ENCODE results near the gene ALKBH5. TPM values are rescaled to one million over a fixed set of nuclear protein-coding genes. Genes with fewer than 3 reads are reported as not detected.

The ALKBH5 gene
- total and polyA plus RNA-seq, 9 of the 15 experiments (the other 6 are each of a cell fraction or from before 2014, with no cell fraction given): 11.4 to 70.0 (median 47.4) TPM

GRCh38 chr17:18146259-18146658 is 37.4 kb upstream of the ALKBH5 start:
- Histone ChIP-seq H3K79me2 (ENCODE audit: control insufficient read depth, insufficient read depth, low read length) (no peaks in the 10 kb centered on the region), H3K36me3 (ENCODE audit: control insufficient read depth, insufficient read depth, low read length) (no peaks in the 10 kb centered on the region), H2AFZ (ENCODE audit: low read depth, low read length) (no peak overlapping the region), H3K9me3 (replicated peaks; ENCODE audit: control insufficient read depth, insufficient read depth, low read depth, low read length) (no peaks in the 10 kb centered on the region), H4K20me1 (replicated peaks; ENCODE audit: control insufficient read depth, insufficient read depth, low read length) (0 out of 2 replicates have a peak, but pooled peaks cover 4% of the 10 kb centered on the region), H3K4me1 (replicated peaks in 1 of 2; ENCODE audit: control insufficient read depth in 2 of 2, insufficient read depth in 2 of 2, low read length in 2 of 2) (peaks cover 0 to 21% of the 10 kb centered on the region in 2 experiments; a peak in 2 of 5 replicates), H3K9me1 (ENCODE audit: control insufficient read depth, insufficient read depth, low read length) (no peaks in the 10 kb centered on the region), H3K27ac (ENCODE audit: extremely low read depth, low read depth, low read length) (no peak overlapping the region), H3K9ac (ENCODE audit: insufficient read depth in 1 of 2, low read depth in 2 of 2, low read length in 2 of 2) (no peak overlapping the region), H3K4me3 (no peak overlapping the region), H3K4me2 (ENCODE audit: insufficient read depth, low read length) (no peak overlapping the region), H3K27me3 (ENCODE audit: control insufficient read depth in 2 of 2, insufficient read depth in 2 of 2, low read length in 2 of 2) (no peaks in the 10 kb centered on the region)
- no TSS peak for BruUV-seq (replicated peaks)
- FAIRE-seq: no peak
- WGBS (ENCODE audit: insufficient coverage, low coverage, missing lambda C conversion rate): 56% methylated on average over 2 of the region's 2 CpGs
- intact Hi-C loops (cut with micrococcal nuclease) (loop anchor here (10.0 kb wide), 1 partner anchor 179 kb away; no protein-coding TSS in a partner anchor), in situ Hi-C loops (cut with MboI) (no loop called here)
- POLR2A ChIA-PET: interaction anchor here (0.9 kb wide), 1 partner anchor 20 kb away, joined by 3 read pairs; no protein-coding TSS in a partner anchor
- CTCF ChIA-PET (ENCODE audit: low intra/inter-chr PET ratio): no interaction called here
- DNase-seq (ENCODE audit: extremely low read depth in 1 of 4, low spot score in 3 of 4): no peak
- ATAC-seq: no peak
- TF ChIP-seq ZFP36 (IDR thresholded peaks at IDR 0.05; ENCODE audit: low read depth, low read length, partially characterized antibody): peak; percentile 60
- peak; percentile 82 for TF ChIP-seq BCOR (IDR thresholded peaks at IDR 0.05)
- TF ChIP-seq ZNF707 (CRISPR knock-in tag; conservative IDR thresholded peaks at IDR 0.05): no peak
- TF ChIP-seq EWSR1 (IDR thresholded peaks at IDR 0.05; ENCODE audit: borderline replicate concordance, low read depth, partially characterized antibody): no peak
- peak; percentile 49 for TF ChIP-seq RBM25 (IDR thresholded peaks at IDR 0.05; ENCODE audit: low read depth, low read length, severe bottlenecking)
- no peak for TF ChIP-seq SUPT5H (IDR thresholded peaks at IDR 0.05)
- no peak for TF ChIP-seq KLF10 (CRISPR knock-in tag; IDR thresholded peaks at IDR 0.05)
- 0 out of 2 replicates have a peak, but pooled peaks have one; percentile 38 for TF ChIP-seq ADNP (tag; IDR thresholded peaks at IDR 0.05)
- TF ChIP-seq HDAC2 (IDR thresholded peaks at IDR 0.05): 0 out of 2 replicates have a peak, but pooled peaks have one; percentile 27
- peak; percentile 14 to 54; a peak in 1 of 4 replicates for TF ChIP-seq KDM1A (IDR thresholded peaks at IDR 0.05)
- no peak for TF ChIP-seq HDAC8 (tag; IDR thresholded peaks at IDR 0.05)
